GM23338 (cell line): ENCODE data around the gene SLC35B3. TPM values are rescaled to one million over a fixed set of nuclear protein-coding genes. Genes with fewer than 3 reads are reported as not detected.

Experiments used
- ATAC-seq: fragments of 200-7000 bp; cut with Tn5 transposase; 3 replicates; pipeline ENCODE4 v1.9.1; 2020
- DNase-seq: peaks from one replicate; pipeline ENCODE4 v3.0.0-alpha.2; 2015; ENCODE audit warnings: low spot score
- H2AFZ ChIP-seq: fragments of 200-600 bp; sonication (generic); 2 replicates; pipeline ENCODE4 v1.8.0; 2016; ENCODE audit warnings: antibody characterized with exemption, mild to moderate bottlenecking, moderate library complexity
- H3F3A ChIP-seq: fragments of 200-600 bp; sonication (generic); replicated peaks from 2 replicates; pipeline ENCODE4 v1.8.0; 2017; ENCODE audit warnings: antibody characterized with exemption, mixed run types, low read depth
- H3K27ac ChIP-seq: fragments of 200-600 bp; sonication (generic); 2 replicates; pipeline ENCODE4 v1.6.1; 2016; ENCODE audit warnings: low read depth
- H3K27me3 ChIP-seq: fragments of 200-600 bp; sonication (generic); 2 replicates; pipeline ENCODE4 v1.8.0; 2016; ENCODE audit warnings: mild to moderate bottlenecking, mixed run types, moderate library complexity; ENCODE audit not compliant: insufficient read depth
- H3K36me3 ChIP-seq: fragments of 200-600 bp; sonication (generic); 2 replicates; pipeline ENCODE4 v1.8.0; 2016; ENCODE audit warnings: mild to moderate bottlenecking; ENCODE audit not compliant: insufficient read depth
- H3K4me1 ChIP-seq: fragments of 200-600 bp; sonication (generic); 2 replicates; pipeline ENCODE4 v1.8.0; 2016; ENCODE audit warnings: mild to moderate bottlenecking, moderate library complexity; ENCODE audit not compliant: insufficient read depth
- H3K4me2 ChIP-seq: fragments of 200-600 bp; sonication (generic); 2 replicates; pipeline ENCODE4 v1.7.1; 2017; ENCODE audit warnings: mixed run types
- H3K4me3 ChIP-seq: fragments of 200-600 bp; sonication (generic); 2 replicates; pipeline ENCODE4 v1.6.1; 2016; ENCODE audit warnings: mixed run types
- H3K79me2 ChIP-seq: fragments of 200-600 bp; sonication (generic); replicated peaks from 2 replicates; pipeline ENCODE4 v1.8.0; 2017; ENCODE audit warnings: mild to moderate bottlenecking; ENCODE audit not compliant: insufficient read depth
- H3K9me2 ChIP-seq: fragments of 200-600 bp; sonication (generic); 2 replicates; pipeline ENCODE4 v1.8.0; 2017; ENCODE audit not compliant: insufficient read depth
- H4K20me1 ChIP-seq: fragments of 200-600 bp; sonication (generic); replicated peaks from 2 replicates; pipeline ENCODE4 v1.8.0; 2017; ENCODE audit warnings: mild to moderate bottlenecking; ENCODE audit not compliant: insufficient read depth
- H3K27ac Mint-ChIP-seq: 2 replicates; pipeline ENCODE4 v1.8.0; 2020; ENCODE audit warnings: inconsistent platforms, mild to moderate bottlenecking, moderate library complexity, mixed read lengths
- H3K27me3 Mint-ChIP-seq: 3 replicates; pipeline ENCODE4 v1.8.0; 2022; ENCODE audit warnings: low read depth, mild to moderate bottlenecking, moderate library complexity, mixed read lengths, inconsistent platforms; ENCODE audit not compliant: insufficient read depth, poor library complexity
- H3K36me3 Mint-ChIP-seq: 3 replicates; pipeline ENCODE4 v1.8.0; 2021; ENCODE audit warnings: low read depth, mild to moderate bottlenecking, inconsistent platforms, moderate library complexity, mixed read lengths
- H3K4me1 Mint-ChIP-seq: 3 replicates; pipeline ENCODE4 v1.8.0; 2020; ENCODE audit warnings: mild to moderate bottlenecking, inconsistent platforms, mixed read lengths
- H3K4me3 Mint-ChIP-seq: 3 replicates; pipeline ENCODE4 v1.8.0; 2021; ENCODE audit warnings: moderate library complexity, mild to moderate bottlenecking, inconsistent platforms, mixed read lengths
- H3K9me3 Mint-ChIP-seq: 3 replicates; pipeline ENCODE4 v1.8.0; 2020; ENCODE audit warnings: moderate library complexity, mild to moderate bottlenecking, inconsistent platforms, mixed read lengths
- CREB1 ChIP-seq: fragments of 250-450 bp; sonication (Bioruptor Pico); IDR thresholded peaks from 2 replicates; pipeline ENCODE4 v1.5.0; 2020; ENCODE audit warnings: low read depth, mild to moderate bottlenecking, moderate library complexity
- ETS1 ChIP-seq: IDR thresholded peaks from 2 replicates; pipeline ENCODE4 v1.6.1; 2016; ENCODE audit warnings: antibody characterized with exemption
- EZH2phosphoT487 ChIP-seq: fragments of 200-600 bp; sonication (generic); IDR thresholded peaks from one replicate; pipeline ENCODE4 v1.8.1; 2018; ENCODE audit warnings: antibody characterized with exemption; ENCODE audit not compliant: unreplicated experiment
- JUNB ChIP-seq: IDR thresholded peaks from one replicate; pipeline ENCODE4 v1.6.1; 2016; ENCODE audit warnings: antibody characterized with exemption; ENCODE audit not compliant: unreplicated experiment
- REST ChIP-seq: IDR thresholded peaks from one replicate; pipeline ENCODE4 v1.6.1; 2018; ENCODE audit warnings: antibody characterized with exemption; ENCODE audit not compliant: unreplicated experiment
- STAT1 ChIP-seq: IDR thresholded peaks from one replicate; pipeline ENCODE4 v1.6.1; 2016; ENCODE audit warnings: antibody characterized with exemption; ENCODE audit not compliant: unreplicated experiment
- ZNF114 ChIP-seq: fragments of 250-450 bp; sonication (Bioruptor Pico); IDR thresholded peaks from 2 replicates; pipeline ENCODE4 v1.5.0; 2020; ENCODE audit warnings: mild to moderate bottlenecking, moderate library complexity
- polyA plus RNA-seq: library from polyadenylated mRNA; unstranded; fragments of >200 nt; fragmentation: Nextera tagmentation; extraction: Ambion mirVana; gene quantifications from 2 replicates; pipeline ENCODE4 v1.2.1, GENCODE V29; 2016
- total RNA-seq: library from RNA; depleted of rRNA; stranded (reverse); fragments of >200 nt; shearing (Covaris generic); gene quantifications from 2 replicates; pipeline ENCODE4 v1.2.3, GENCODE V29; 2014
- TF ChIP-seq, protein P1 (sequence below): fragments of 250-450 bp; sonication (Bioruptor Pico); IDR thresholded peaks from 2 replicates; pipeline ENCODE4 v1.5.0; 2020; ENCODE audit warnings: mild to moderate bottlenecking, moderate library complexity

SLC35B3 gene
- total and polyA plus RNA-seq, 2 experiments from 2014 or later, result 7.5 to 9.0 TPM

DNA sequence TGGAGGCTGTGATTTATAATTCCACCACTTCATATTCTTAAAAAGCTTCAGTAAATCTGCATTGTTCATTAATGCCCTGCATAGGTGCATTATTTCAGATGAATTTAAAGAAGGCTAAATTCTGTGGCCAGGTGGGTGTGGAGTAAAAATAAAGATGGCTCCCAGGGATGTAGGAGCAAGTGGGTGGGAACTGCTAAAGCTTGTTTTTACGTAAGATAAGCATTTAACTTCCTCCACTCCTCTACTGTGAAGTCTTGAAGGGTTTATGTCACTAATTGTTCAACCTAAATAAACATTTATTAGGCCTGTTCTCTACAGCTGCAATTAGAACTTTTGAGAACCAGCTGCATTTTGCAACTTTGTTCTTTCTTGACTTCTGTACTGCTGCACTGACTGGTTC lies 6.8 kb upstream of the SLC35B3 start:
- Histone ChIP-seq H3K4me1 (no peaks in the 10 kb centered on the region), H3K79me2 (no peaks in the 10 kb centered on the region), H3K36me3 (no peaks in the 10 kb centered on the region), H3K4me3 (no peak overlapping the region), H3K4me2 (no peak overlapping the region), H3K27me3 (no peaks in the 10 kb centered on the region), H3K27ac (no peak overlapping the region), H2AFZ (no peak overlapping the region), H3F3A (no peaks in the 10 kb centered on the region), H3K9me2 (no peaks in the 10 kb centered on the region), H4K20me1 (no peaks in the 10 kb centered on the region)
- no peaks in the 10 kb centered on the region for H3K4me1 Mint-ChIP-seq
- no peak for DNase-seq
- H3K9me3 Mint-ChIP-seq, result no peaks in the 10 kb centered on the region
- H3K36me3 Mint-ChIP-seq, result no peaks in the 10 kb centered on the region
- ATAC-seq, result no peak
- H3K27ac Mint-ChIP-seq, result no peak overlapping the region
- TF ChIP-seq JUNB (no peak), REST (no peak), ETS1 (no peak)
- H3K4me3 Mint-ChIP-seq, result no peak overlapping the region
- no peaks in the 10 kb centered on the region for H3K27me3 Mint-ChIP-seq

- Histone ChIP-seq H3K4me3 (no peak overlapping the region), H3K79me2 (no peaks in the 10 kb centered on the region), H3K4me2 (no peak overlapping the region), H4K20me1 (no peaks in the 10 kb centered on the region), H3K4me1 (no peaks in the 10 kb centered on the region; the same call in 1 of the 2 replicates), H3K27me3 (no peaks in the 10 kb centered on the region), H3F3A (no peaks in the 10 kb centered on the region), H2AFZ (no peak overlapping the region), H3K9me2 (no peaks in the 10 kb centered on the region), H3K36me3 (no peaks in the 10 kb centered on the region), H3K27ac (no peak overlapping the region)
- Mint-ChIP-seq H3K36me3 (no peaks in the 10 kb centered on the region), H3K27ac (no peak overlapping the region), H3K27me3 (no peaks in the 10 kb centered on the region), H3K4me3 (no peak overlapping the region), H3K4me1 (no peaks in the 10 kb centered on the region), H3K9me3 (no peaks in the 10 kb centered on the region)
- no peak for ATAC-seq
- no peak for DNase-seq
- TF ChIP-seq EZH2phosphoT487, result no peak
- TF ChIP-seq CREB1 (CRISPR knock-in tag), result no peak
- TF ChIP-seq ZNF114, result no peak
- TF ChIP-seq ETS1, result no peak
- TF ChIP-seq, protein P1, sequence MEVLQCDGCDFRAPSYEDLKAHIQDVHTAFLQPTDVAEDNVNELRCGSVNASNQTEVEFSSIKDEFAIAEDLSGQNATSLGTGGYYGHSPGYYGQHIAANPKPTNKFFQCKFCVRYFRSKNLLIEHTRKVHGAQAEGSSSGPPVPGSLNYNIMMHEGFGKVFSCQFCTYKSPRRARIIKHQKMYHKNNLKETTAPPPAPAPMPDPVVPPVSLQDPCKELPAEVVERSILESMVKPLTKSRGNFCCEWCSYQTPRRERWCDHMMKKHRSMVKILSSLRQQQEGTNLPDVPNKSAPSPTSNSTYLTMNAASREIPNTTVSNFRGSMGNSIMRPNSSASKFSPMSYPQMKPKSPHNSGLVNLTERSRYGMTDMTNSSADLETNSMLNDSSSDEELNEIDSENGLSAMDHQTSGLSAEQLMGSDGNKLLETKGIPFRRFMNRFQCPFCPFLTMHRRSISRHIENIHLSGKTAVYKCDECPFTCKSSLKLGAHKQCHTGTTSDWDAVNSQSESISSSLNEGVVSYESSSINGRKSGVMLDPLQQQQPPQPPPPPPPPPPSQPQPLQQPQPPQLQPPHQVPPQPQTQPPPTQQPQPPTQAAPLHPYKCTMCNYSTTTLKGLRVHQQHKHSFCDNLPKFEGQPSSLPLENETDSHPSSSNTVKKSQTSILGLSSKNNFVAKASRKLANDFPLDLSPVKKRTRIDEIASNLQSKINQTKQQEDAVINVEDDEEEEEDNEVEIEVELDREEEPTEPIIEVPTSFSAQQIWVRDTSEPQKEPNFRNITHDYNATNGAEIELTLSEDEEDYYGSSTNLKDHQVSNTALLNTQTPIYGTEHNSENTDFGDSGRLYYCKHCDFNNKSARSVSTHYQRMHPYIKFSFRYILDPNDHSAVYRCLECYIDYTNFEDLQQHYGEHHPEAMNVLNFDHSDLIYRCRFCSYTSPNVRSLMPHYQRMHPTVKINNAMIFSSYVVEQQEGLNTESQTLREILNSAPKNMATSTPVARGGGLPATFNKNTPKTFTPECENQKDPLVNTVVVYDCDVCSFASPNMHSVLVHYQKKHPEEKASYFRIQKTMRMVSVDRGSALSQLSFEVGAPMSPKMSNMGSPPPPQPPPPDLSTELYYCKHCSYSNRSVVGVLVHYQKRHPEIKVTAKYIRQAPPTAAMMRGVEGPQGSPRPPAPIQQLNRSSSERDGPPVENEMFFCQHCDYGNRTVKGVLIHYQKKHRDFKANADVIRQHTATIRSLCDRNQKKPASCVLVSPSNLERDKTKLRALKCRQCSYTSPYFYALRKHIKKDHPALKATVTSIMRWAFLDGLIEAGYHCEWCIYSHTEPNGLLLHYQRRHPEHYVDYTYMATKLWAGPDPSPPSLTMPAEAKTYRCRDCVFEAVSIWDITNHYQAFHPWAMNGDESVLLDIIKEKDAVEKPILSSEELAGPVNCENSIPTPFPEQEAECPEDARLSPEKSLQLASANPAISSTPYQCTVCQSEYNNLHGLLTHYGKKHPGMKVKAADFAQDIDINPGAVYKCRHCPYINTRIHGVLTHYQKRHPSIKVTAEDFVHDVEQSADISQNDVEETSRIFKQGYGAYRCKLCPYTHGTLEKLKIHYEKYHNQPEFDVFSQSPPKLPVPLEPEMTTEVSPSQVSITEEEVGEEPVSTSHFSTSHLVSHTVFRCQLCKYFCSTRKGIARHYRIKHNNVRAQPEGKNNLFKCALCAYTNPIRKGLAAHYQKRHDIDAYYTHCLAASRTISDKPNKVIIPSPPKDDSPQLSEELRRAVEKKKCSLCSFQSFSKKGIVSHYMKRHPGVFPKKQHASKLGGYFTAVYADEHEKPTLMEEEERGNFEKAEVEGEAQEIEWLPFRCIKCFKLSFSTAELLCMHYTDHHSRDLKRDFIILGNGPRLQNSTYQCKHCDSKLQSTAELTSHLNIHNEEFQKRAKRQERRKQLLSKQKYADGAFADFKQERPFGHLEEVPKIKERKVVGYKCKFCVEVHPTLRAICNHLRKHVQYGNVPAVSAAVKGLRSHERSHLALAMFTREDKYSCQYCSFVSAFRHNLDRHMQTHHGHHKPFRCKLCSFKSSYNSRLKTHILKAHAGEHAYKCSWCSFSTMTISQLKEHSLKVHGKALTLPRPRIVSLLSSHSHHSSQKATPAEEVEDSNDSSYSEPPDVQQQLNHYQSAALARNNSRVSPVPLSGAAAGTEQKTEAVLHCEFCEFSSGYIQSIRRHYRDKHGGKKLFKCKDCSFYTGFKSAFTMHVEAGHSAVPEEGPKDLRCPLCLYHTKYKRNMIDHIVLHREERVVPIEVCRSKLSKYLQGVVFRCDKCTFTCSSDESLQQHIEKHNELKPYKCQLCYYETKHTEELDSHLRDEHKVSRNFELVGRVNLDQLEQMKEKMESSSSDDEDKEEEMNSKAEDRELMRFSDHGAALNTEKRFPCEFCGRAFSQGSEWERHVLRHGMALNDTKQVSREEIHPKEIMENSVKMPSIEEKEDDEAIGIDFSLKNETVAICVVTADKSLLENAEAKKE, result no peak
- TF ChIP-seq STAT1, result no peak
These were observed 6.1 kb upstream of the SLC35B3 start for GRCh38 chr6:8441452-8441851.
